HS-5 (cell line): ENCODE measurements around the gene NFATC2.
"Not testable (repeated sequence)": the region's sequence is repeated elsewhere in the genome, so short reads cannot be mapped to it uniquely, and the experiment has no call there.

Source experiments
- DNase-seq: peaks from one replicate; pipeline ENCODE4 v3.0.0-alpha.2; 2012; ENCODE audit warnings: low read depth

The NFATC2 gene

DNA sequence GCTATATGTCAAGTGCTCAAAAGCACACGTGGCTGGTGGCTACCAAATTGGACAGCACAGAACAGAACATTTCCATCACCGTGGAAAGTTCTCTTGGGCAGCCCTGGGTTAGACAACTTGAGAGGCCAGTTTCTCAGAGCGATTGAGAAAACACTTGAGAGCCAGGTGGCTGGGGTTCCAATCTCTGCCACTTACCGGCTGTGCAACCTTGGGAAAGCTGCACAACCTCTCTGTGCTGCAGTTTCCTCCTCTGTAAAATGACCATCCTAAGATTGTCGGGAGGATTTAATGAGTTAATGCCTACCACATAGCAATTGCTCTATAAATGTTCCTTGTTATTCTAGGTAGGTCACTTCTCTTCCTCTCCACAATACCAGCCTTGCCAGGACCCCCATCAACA, 25.1 kb upstream of the NFATC2 start:
- no peak for DNase-seq

DNA sequence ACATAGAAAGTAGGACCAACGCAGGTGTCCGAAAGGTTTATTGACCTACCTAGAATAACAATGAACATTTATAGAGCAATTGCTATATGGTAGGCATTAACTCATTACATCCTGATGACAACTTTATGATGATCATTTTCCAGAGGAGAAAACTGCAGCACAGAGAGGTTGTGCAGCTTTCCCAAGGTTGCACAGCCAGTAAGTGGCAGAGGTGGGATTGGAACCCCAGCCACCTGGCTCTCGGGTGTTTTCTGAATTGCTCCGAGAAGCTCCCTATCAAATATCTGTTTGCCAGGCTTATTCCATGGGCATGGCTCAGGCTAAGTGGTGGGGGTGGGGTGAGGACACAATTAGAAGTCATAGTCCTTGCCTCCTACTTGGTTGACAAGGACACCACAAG, 24.1 kb upstream of the NFATC2 start:
- DNase-seq: no peak

- DNase-seq: no peak
Measured at GRCh38 chr20:51565298-51566144, 23.0 kb upstream of the NFATC2 start.

DNA sequence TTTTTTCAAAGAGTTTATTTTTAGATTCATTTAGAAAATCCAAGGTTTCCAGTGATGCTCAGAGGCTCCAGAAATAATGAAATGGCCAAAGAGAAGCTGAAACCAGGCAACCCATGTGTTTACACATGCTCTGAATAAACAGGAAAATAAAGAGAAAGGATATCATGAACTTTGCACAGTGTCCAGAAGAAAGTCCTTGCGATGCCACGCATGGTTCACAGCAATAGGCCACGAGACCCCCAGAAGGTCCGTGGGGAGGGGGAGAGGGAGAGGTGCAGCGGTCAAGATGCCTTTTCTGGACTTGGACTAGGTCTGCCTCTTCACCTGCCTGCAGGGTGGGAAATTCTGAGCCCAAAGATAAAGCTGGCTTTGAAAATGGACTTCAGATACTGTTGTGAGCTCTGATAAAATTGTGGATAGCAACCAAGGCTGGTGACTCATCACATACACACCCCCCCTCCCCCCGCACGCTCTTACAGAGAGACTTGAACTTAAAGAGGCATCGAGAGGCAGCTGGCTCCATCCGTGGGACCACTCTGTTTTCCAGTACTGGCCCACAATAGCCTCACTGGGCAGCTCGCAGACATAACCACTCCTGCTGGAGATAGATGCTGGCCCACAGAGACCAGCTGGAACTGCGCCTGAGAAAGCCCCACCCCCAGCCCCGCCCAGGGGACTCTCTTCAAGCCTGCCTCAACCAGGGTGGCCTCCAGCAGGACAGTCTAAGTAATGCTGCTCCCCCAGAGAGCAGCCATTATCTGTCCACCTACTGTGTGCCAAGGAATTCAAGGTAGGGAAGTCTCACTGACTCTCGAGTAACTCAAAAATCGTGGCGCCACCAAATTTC, 21.2 kb upstream of the NFATC2 start:
- DNase-seq: peak; percentile 95

DNA sequence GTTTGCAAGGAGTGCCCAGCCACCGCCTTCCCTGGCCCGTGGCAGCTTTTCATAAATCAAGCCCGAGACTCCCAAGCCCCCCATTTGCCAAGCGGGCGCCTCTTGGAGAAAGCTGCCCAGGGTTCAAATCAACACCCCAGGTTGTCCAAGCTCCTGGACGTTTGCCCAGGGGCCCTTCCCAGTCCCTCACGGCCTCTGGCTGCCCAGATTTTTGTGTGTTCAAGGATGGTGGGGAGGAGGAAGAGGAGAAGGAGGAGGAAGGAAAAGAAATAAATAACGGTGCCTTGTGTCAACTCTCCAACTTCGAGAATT, 20.6 kb upstream of the NFATC2 start:
- no peak for DNase-seq

GRCh38 chr20:51562332-51563173, 20.0 kb upstream of the NFATC2 start:
- peak; percentile 100 for DNase-seq

DNA sequence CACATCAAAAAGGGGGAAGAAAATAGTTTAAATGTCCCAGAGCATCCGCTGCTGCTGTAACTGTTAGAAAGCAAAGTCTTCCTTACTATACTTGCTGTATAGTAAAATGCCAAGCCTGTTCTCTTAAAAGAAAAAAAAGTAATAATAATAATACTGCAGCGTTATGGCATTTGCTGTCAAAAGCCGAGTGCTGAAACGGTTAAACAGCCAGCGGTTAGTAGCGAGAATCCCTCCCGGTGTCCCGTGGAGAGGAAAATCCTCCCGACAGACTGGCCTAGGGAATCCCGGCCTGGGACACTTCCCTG, 19.5 kb upstream of the NFATC2 start:
- DNase-seq: peak; percentile 63

DNA sequence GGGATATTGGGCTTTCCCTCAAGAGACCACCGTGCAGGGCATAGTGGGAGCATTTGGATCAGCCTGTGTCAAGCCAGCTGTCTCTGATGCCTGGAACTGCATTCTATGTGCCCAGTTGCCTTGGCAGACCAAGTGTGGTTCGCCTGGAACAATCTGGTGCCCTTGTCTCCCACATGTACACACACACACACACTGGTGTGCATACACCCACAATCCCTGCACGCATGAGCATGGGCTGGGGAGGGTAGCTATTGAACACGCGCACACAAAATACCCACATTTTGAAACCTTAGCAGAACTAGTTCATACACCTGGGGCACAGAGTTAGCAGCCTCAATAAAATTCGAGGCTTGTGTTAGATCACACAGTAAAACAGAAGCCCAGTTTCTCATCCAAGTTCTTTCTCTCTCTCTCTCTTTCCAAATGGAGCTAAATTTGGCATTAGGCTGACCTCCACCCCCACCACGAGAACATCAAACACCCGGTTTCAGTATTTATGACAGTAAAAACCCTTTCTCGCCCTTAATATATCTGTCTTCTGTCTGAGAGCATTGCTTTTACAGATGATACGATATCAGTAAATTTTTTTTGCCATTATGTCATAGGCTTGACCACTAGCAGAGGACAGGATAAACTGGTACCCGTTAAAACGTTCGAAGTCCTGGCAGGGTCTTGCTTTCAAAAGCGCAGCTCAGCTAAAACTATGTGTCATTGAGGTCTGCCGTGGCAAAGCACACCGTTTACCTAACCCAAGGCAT, 18.2 kb upstream of the NFATC2 start:
- DNase-seq: peak; percentile 36

DNA sequence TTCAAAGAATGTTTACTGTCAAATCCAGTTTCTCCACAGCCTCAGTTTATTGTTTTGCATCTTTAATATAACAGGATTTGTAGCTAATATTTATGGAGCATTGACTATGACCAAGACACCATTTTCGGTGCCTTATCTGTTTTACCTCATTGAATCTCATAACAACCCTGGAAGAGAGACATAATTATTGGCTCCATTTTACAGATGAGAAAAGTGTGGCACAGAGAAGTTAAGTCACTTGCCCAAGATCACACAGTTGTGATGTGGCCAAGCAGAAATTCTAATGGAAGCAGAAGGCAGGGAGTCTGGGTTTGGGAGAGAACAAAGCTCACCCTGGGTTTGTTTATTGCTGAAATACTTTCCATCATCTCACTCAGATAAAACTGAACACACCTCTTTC, 17.5 kb upstream of the NFATC2 start:
- no peak for DNase-seq

DNA sequence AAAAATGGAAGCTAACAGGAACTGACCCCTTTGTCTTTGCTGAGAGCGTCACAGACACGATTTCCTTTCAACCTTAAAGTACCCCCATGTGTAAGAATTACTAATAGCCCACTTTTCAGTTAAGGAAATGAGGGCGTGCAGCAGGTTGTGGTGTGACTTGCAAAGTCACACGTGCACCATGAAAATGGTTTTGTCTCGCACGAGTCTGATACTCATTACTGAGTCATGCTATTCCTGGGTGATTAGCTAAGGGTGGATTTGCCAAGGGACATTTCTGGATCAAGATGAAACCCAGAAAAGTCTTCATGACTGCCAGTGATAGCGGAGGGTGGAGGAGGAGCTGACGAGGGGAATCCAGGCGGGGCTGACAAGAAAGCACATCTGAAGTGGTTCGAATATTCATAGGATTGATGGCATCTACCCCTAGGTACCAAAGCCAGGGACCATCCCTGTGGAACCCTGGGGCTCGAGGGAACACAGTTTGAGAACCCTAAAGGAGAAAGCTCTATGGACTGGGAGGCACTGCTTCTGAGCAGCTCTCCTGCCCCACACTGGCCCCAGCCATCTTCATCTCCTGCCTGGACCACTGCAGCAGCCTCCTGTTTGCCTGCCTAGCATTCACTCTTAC, 12.1 kb upstream of the NFATC2 start:
- DNase-seq: peak; percentile 100

DNA sequence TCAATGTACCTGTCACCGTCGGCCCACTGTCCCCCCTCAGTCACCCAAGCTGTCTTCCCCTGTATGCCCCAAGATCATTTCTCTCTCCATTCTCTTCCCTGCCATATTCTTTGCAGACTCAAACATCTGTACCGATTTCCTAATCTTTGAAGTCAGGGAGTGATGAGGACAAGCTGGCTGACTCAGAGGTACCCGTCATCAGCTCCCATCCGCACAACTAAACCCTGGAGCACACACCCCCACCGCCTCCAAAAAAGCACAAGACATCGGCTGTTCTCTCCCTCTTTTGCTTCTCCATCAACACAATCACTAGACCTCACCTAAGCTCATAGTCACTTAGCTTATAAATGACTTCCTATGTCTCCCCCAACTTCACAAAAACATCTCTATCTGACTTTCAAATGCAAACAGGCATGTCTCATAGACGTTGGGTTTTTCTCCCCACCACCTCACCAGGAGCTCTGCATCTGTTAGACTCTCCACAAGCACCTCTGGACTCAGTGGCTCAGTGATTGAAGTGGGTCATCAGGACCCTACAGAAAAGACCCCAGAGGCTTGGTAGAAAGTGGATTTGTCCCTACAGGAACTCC, 11.5 kb upstream of the NFATC2 start:
- DNase-seq: peak; percentile 91

GRCh38 chr20:51551186-51551585, 8.7 kb upstream of the NFATC2 start:
- DNase-seq: no peak

DNA sequence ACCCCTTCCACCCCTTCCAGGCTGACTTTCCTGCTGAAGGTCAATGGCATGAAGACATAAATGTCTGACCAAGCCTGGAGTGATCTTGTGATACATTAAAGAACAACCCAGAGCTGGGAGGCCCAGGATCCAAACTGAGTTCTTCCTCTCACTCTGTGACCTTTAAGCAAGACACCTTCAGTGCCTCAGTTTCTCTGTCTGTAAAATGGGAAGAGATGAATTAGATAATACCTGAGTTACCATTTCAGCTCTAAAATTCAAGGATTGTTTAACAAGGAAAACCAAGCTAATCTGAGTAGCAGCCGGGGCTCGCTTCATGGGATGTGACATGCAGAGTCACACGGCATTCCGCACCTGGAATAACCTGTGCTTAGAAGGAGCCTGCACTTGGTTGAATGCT, 7.0 kb upstream of the NFATC2 start:
- DNase-seq: no peak

- DNase-seq: no peak
Measured at GRCh38 chr20:51547951-51548350, 5.4 kb upstream of the NFATC2 start.

- DNase-seq: no peak
Measured at GRCh38 chr20:51545515-51545914, 3.0 kb upstream of the NFATC2 start.

GRCh38 chr20:51543422-51543788, 886 bp upstream of the NFATC2 start:
- DNase-seq: no peak

- no peak for DNase-seq
Measured at GRCh38 chr20:51542033-51542570, 417 bp downstream of the NFATC2 start.

DNA sequence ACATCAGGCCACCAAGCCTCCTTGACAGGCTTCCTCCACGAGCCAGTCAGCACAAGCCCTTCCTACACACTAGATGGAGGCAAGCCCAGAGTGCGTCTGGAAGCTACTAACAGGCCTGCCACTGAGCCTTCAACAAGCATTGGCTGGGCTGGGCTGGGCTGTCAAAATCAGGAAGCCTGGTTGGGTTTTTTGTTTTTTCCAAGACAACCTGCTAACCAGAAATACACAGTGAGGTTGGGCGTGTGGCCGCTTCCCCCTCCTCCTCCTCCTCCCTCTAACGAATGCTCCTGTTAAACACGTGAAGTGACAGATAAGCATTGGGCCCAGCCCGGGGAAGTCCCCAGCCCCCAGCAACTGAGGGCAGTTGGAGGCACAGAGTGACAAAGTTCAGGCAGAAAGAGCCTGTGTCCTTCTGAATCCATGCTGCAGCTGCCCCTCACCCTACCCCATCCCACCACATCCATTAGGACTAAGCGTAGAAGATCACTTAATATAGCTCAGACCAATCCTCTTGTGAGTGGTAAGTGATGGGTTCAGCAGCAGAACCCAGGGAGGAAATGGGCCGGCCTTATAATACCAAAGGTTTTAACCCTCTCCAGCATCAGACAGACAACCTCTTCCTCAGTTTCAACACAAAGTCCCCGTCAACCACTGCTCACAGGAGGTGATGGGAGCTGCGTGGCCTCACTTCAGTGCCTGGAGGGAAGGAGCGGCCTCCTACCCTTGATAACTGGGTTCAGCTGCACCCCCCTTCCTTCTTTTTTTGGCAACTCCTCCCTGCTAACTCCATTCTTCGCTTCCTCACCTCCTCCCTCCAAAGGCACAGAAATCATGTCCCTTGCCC, 1.1 kb downstream of the NFATC2 start:
- DNase-seq: no peak

DNA sequence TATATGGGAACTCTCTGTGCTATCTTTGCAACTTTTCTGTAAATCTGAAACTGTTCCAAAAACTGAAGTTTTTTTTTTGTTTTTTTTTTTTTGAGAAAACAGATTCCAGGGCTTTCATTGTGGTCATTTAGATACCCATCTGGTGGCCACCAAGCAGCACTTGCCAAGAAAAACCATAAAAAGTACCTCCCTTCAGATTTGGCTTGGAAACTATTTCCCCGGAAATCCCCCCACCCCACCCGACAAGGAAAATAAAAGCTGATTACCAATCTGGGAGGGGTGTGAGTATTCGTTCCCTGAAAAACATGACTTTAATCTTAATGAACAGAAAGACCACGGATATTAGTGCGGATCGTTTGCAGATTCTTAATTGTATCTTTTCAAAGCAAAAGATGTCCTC, 1.9 kb downstream of the NFATC2 start:
- no peak for DNase-seq

GRCh38 chr20:51540074-51540473, 2.4 kb downstream of the NFATC2 start:
- not testable (repeated sequence) for DNase-seq
